Endothelial cell of hepatic sinusoid (primary cell): Measurements from ENCODE around the gene MOB3B.
"Not testable (repeated sequence)": the region's sequence is repeated elsewhere in the genome, so short reads cannot be mapped to it uniquely, and the experiment has no call there.

ENCODE experiments used
- in situ Hi-C: cut with HindIII; loops from 2 replicates; pipeline ENCODE4 v1.10.0; 2017; ENCODE audit warnings: low sequenced_read_pairs

Gene MOB3B

GRCh38 chr9:27482709-27483108 lies 46.9 kb downstream of the MOB3B start:
- in situ Hi-C loops, result no loop called here

GRCh38 chr9:27478322-27478721 lies 51.3 kb downstream of the MOB3B start:
- in situ Hi-C loops, result no loop called here

DNA sequence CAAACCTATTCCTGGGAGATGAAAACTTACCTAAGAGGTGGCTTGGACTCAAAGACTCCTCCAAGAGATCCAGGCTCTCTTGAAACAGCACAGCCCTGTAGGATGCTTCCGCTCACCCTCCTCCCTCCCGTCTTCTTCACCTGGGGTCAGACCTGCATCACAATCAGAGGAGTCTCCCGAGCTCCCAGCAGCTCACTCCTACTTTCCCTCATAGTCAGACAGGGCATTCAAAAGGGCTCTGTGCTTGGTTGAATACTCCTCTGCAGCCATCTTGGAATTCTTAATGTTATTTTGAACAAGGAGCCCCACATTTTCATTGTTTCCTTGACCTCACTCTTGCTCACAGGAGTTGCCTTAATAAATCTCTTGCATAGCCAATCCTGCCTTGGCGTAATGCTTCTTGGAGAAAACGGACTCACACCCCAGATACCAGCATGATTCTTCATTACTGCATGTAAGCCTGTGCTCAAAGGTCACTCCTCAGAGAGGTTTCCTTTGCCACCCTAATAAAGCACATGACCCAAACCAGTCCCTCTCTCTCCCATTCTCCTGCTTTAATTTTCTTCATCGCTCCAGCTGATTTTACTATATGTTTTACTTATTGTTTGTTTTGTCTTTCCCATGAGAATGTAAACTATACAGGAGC lies 52.6 kb downstream of the MOB3B start:
- in situ Hi-C loops, result no loop called here

- in situ Hi-C loops, result no loop called here
Observed at GRCh38 chr9:27475057-27475595, 54.5 kb downstream of the MOB3B start.

DNA sequence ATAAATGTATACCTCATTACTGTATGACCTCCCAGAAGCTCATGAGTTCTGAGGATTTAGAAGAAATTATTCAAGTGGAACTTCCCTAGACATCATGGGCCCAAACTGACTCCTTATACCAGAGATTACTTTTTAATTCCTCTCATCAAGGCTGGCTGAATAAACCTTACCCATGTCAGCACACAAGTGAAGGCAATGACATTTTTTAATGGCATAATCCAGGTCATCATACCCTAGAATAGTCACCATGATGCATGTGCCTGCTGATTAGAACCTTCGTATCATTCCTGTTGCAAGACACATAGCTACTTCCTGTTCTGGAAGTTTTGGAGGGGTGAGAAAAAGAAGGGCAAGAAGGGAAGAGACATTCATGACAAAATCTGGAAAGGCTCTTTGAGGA lies 55.3 kb downstream of the MOB3B start:
- in situ Hi-C loops, result no loop called here

DNA sequence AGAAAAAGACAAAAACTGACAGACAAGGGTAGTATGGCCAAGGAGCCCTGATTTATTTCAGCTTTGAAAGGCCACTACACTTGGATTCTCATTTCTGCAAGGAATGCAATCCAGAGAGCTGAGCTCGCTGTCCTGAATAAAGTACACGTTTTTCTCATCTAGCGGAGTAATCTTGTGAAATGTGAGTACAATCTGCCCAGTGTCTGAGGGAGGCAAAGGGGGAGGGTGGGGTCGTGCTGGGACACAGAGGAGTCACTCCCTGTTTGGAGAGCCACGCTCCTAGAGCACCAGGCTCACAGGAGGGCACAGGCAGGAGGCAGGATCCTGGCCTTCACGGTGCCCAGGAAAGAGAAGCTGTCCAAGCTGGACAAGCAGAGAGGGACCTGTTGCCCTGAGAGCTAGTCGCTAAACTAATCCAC lies 56.5 kb downstream of the MOB3B start:
- in situ Hi-C loops, result no loop called here

- in situ Hi-C loops, result no loop called here
Observed at GRCh38 chr9:27472195-27472594, 57.4 kb downstream of the MOB3B start.

GRCh38 chr9:27471789-27472188 lies 57.8 kb downstream of the MOB3B start:
- in situ Hi-C loops, result no loop called here

- in situ Hi-C loops, result no loop called here
Observed at GRCh38 chr9:27471366-27471765, 58.2 kb downstream of the MOB3B start.

GRCh38 chr9:27470291-27470856 lies 59.2 kb downstream of the MOB3B start:
- in situ Hi-C loops, result no loop called here

- in situ Hi-C loops, result no loop called here
Observed at GRCh38 chr9:27469550-27469949, 60.1 kb downstream of the MOB3B start.

DNA sequence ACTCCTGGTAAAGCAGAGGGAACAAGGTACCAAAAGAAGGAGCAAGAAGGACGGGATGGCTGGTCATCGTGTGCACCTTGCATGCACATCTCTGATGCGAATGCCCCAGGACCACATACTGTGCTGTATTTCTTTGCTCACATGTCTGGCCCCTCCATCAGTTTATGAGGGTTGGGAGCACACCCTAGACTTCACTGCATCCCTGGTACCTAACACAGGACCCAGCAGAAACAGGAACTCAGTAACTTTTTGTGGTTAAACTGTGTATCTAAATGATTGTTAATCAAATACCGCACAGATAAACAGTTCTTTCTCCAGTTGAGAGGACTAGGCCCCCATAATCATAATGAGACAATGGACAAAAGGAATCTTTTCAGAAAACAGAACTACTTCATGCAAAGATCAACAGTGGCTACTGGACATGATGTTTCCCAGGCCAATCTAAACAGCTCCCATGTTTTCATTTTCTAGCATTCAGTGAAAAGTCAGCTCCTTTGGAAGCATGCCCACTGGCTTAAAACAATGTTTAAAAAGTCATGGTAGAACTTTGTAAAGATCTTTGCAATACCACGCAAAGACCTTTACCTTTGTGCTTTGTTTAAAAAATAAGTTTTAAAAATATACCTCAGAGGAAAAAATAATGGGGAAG lies 61.0 kb downstream of the MOB3B start:
- in situ Hi-C loops, result no loop called here

- in situ Hi-C loops, result no loop called here
Observed at GRCh38 chr9:27468000-27468399, 61.6 kb downstream of the MOB3B start.

- in situ Hi-C loops, result no loop called here
Observed at GRCh38 chr9:27467486-27467885, 62.1 kb downstream of the MOB3B start.

DNA sequence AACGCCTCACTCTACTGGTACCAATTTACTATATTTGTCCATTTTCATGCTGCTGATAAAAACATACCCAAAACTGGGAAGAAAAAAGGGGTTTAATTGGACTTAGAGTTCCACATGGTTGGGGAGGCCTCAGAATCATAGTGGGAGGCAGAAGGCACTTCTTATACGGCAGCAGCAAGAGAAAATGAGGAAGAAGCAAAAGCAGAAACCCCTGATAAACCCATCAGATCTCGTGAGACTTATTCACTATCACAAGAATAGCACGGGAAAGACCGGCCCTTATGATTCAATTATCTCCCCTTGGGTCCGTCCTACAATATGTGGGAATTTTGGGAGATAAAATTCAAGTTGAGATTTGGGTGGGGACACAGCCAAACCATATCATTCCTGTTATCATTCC lies 63.1 kb downstream of the MOB3B start:
- in situ Hi-C loops, result not testable (repeated sequence)

- in situ Hi-C loops, result not testable (repeated sequence)
Observed at GRCh38 chr9:27464950-27465349, 64.7 kb downstream of the MOB3B start.

DNA sequence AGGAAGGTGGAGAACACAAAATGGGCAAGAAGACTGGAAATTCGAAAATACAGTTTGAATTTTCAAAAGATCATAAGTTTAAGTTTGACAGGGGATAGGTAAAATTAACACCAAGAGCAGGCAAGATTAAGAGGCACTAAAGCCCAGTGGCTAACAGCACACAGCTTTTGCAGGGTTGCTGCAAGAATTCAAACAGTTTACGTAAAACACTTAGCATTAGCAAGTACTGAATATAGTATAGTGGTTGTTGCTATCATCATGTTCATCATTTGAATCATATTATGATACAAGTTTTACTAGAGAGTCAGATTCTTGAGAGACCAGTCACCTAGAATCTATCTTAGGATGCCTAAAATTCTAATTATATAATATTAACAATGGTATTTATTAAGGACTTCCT lies 66.8 kb downstream of the MOB3B start:
- in situ Hi-C loops, result no loop called here

DNA sequence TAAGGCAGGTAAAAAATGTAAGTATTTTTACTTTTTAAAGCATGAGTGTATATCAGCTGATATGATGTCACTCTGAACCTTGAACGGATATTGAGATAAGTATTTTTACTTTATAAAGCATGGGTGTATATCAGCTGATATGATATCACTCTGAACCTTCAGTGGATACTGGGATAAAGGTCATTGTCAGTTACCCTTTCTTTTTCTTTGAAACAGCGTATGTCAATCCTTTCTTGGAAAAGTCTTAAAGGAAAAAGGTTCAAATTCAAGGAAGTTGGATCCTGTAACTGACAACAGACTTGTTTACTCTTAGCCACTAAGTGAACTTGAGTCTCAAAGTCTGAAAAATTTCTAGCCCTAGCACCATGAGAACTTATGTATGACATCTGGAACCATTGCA lies 67.2 kb downstream of the MOB3B start:
- in situ Hi-C loops, result no loop called here

DNA sequence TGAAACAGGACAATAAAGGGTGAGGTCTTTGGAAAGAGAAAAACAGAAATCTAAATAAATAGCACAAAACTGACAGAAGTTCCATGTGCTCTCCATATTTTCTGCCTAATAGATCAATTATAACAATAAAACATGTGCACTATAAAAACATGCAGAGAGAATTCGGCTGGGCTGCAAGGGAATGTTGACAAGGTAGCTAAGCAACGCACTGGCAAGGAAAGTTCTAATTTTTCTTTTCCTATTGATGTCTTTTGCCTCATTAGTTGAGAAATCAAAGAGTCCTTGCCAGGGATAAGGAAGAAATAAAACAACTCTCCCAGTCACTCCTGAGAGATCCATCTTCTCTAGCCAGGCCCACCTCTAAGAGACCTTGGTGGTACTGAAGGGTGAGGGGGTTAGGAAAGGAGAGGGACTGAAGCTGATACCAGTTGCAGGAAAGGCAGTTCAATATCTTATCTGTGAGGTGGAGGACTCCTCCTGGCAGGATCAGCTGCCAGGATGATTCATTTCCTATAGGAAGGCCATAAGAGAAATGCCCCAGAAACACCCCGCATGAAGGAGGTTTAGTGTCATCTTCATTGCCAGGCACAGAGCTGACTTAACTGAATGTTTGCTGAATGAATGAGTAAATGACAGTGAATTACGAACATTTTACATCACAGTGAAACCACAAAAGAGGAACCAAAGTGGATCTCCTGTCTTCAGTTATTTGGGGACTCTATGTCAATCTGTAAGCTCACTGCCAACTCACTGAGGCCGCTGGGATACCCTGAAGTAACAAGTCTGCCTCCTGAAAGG lies 69.2 kb downstream of the MOB3B start:
- in situ Hi-C loops, result no loop called here

- in situ Hi-C loops, result no loop called here
Observed at GRCh38 chr9:27457445-27457844, 72.2 kb downstream of the MOB3B start.

DNA sequence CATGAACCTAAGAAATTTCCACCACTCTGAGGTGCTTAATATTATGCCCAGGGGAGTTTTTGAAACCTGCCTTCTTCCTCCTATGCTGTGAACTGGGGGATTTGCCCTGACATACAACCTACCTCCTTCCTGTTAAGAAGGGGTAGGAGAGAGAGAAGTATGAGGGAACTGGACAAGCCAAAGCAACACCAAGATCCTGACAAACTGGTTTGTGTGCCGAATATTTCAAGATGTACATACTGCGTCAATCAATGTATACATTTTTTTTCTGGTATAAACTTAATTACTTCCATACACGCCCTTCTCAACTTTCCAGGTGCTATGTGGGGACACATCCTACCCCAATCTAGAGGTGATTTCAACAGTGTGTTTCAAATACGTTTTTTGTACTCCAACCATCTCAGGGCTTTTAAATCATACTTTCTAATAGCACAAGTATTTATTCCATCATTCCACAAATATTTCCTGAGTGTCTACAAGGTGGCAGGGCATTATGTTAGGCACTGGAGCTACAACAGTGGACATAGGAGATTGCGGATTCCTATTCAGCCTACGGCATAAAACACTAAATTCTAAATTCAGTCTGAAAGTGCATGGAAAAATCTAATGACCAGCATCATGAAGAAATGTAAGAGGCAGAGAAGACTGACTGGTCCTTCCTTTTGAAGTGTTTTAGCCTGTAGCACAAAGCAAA lies 75.6 kb downstream of the MOB3B start:
- in situ Hi-C loops, result loop anchor here (5.0 kb wide), 1 partner anchor 68 kb away; the partner anchor contains the start of gene IFNK
